HEK293 (cell line): ENCODE measurements around the gene DAAM1.

Experiments used
- CTCF ChIA-PET: fragments of 350-600 bp; formaldehyde crosslinking; extraction: SDS; loops from one replicate; lab custom pipeline; 2021; ENCODE audit warnings: antibody characterized with exemption; lab: Yijun Ruan, JAX
- POLR2A ChIA-PET: fragments of 300-600 bp; formaldehyde crosslinking; extraction: SDS; loops from one replicate; lab custom pipeline; 2020; ENCODE audit warnings: antibody characterized with exemption, inconsistent platforms; lab: Yijun Ruan, JAX
- H3K27ac ChIP-seq: fragments of 200-500 bp; sonication (Bioruptor generic); 2 replicates; pipeline ENCODE4 v1.5.1; 2014; ENCODE audit warnings: low read depth, low read length, control low read depth, inconsistent platforms; ENCODE audit errors: extremely low read depth
- H3K36me3 ChIP-seq, 2 experiments: fragments of 200-500 bp in 1 of 2; sonication (Bioruptor generic) in 1 of 2; 1 replicate in 1 of 2; 2 replicates in 1 of 2; pipeline ENCODE4 v1.5.1; 2014 to 2017; ENCODE audit warnings: inconsistent platforms in 2 of 2, low read length in 2 of 2; ENCODE audit not compliant: control insufficient read depth in 2 of 2, insufficient read depth in 1 of 2
- H3K4me1 ChIP-seq: fragments of 200-500 bp; sonication (Bioruptor generic); 2 replicates; pipeline ENCODE4 v1.5.1; 2014; ENCODE audit warnings: mild to moderate bottlenecking, low read length, inconsistent platforms; ENCODE audit not compliant: control insufficient read depth, insufficient read depth
- H3K4me3 ChIP-seq: 2 replicates; pipeline ENCODE4 v1.5.1; 2011; ENCODE audit warnings: low read depth, mild to moderate bottlenecking, control low read depth, low read length, moderate library complexity
- H3K9me3 ChIP-seq: fragments of 200-500 bp; sonication (Bioruptor generic); 2 replicates; pipeline ENCODE4 v1.5.1; 2014; ENCODE audit warnings: low read depth, low read length, inconsistent platforms; ENCODE audit not compliant: control insufficient read depth, insufficient read depth
- GLI4 ChIP-seq: fragments of 450-650 bp; formaldehyde crosslinking; IDR thresholded peaks from 2 replicates; pipeline ENCODE4 v1.5.1; 2016; ENCODE audit warnings: missing biosample characterization, missing genetic modification characterization
- GLIS1 ChIP-seq: fragments of 450-650 bp; formaldehyde crosslinking; IDR thresholded peaks from 2 replicates; pipeline ENCODE4 v1.5.1; 2016; ENCODE audit warnings: missing biosample characterization, missing genetic modification characterization
- GLIS2 ChIP-seq: fragments of 450-650 bp; formaldehyde crosslinking; IDR thresholded peaks from 2 replicates; pipeline ENCODE4 v1.5.1; 2016; ENCODE audit warnings: missing biosample characterization, missing genetic modification characterization
- HIC1 ChIP-seq: fragments of 450-650 bp; formaldehyde crosslinking; IDR thresholded peaks from 2 replicates; pipeline ENCODE4 v1.5.1; 2016; ENCODE audit warnings: missing biosample characterization, missing genetic modification characterization
- HOXD13 ChIP-seq: sonication (generic); formaldehyde crosslinking; IDR thresholded peaks from 2 replicates; pipeline ENCODE4 v1.8.0; 2022; ENCODE audit warnings: missing genetic modification reagents, borderline replicate concordance
- KLF7 ChIP-seq: fragments of 450-650 bp; formaldehyde crosslinking; IDR thresholded peaks from 2 replicates; pipeline ENCODE4 v1.5.1; 2016; ENCODE audit warnings: missing biosample characterization, missing genetic modification characterization, borderline replicate concordance
- MEIS1 ChIP-seq: sonication (generic); formaldehyde crosslinking; IDR thresholded peaks from 2 replicates; pipeline ENCODE4 v1.8.1; 2022; ENCODE audit warnings: missing genetic modification reagents, mild to moderate bottlenecking, borderline replicate concordance
- MYNN ChIP-seq: fragments of 450-650 bp; formaldehyde crosslinking; IDR thresholded peaks from 2 replicates; pipeline ENCODE4 v1.5.1; 2016; ENCODE audit warnings: missing biosample characterization, missing genetic modification characterization, borderline replicate concordance
- OVOL3 ChIP-seq: fragments of 450-650 bp; formaldehyde crosslinking; IDR thresholded peaks from 2 replicates; pipeline ENCODE4 v1.5.1; 2016; ENCODE audit warnings: missing biosample characterization, missing genetic modification characterization
- SP3 ChIP-seq: fragments of 450-650 bp; formaldehyde crosslinking; IDR thresholded peaks from 2 replicates; pipeline ENCODE4 v1.5.1; 2016; ENCODE audit warnings: missing biosample characterization, missing genetic modification characterization
- SP7 ChIP-seq: fragments of 450-650 bp; formaldehyde crosslinking; IDR thresholded peaks from 2 replicates; pipeline ENCODE4 v1.5.1; 2016; ENCODE audit warnings: missing biosample characterization, missing genetic modification characterization
- TCF7L2 ChIP-seq: IDR thresholded peaks from 2 replicates; pipeline ENCODE4 v1.6.1; 2011; ENCODE audit warnings: low read depth, mild to moderate bottlenecking, inconsistent platforms, low read length, moderate library complexity, borderline replicate concordance
- ZEB2 ChIP-seq: fragments of 450-650 bp; formaldehyde crosslinking; IDR thresholded peaks from 2 replicates; pipeline ENCODE4 v1.5.1; 2016; ENCODE audit warnings: missing biosample characterization, missing genetic modification characterization
- ZNF121 ChIP-seq: fragments of 450-650 bp; formaldehyde crosslinking; IDR thresholded peaks from 2 replicates; pipeline ENCODE4 v1.5.1; 2016; ENCODE audit warnings: missing biosample characterization, missing genetic modification characterization
- ZNF350 ChIP-seq: fragments of 450-650 bp; formaldehyde crosslinking; IDR thresholded peaks from 2 replicates; pipeline ENCODE4 v1.5.0; 2017; ENCODE audit warnings: missing biosample characterization, mild to moderate bottlenecking, missing genetic modification characterization
- ZNF391 ChIP-seq: fragments of 450-650 bp; formaldehyde crosslinking; IDR thresholded peaks from 2 replicates; pipeline ENCODE4 v1.5.1; 2016; ENCODE audit warnings: low read depth, missing biosample characterization, missing genetic modification characterization, borderline replicate concordance
- ZNF404 ChIP-seq: fragments of 450-650 bp; formaldehyde crosslinking; IDR thresholded peaks from 2 replicates; pipeline ENCODE4 v1.5.1; 2017; ENCODE audit warnings: missing biosample characterization, missing genetic modification characterization
- ZNF529 ChIP-seq: fragments of 450-650 bp; formaldehyde crosslinking; IDR thresholded peaks from 2 replicates; pipeline ENCODE4 v1.5.1; 2017; ENCODE audit warnings: missing genetic modification characterization, missing biosample characterization; ENCODE audit not compliant: insufficient replicate concordance
- ZNF548 ChIP-seq: fragments of 450-650 bp; formaldehyde crosslinking; IDR thresholded peaks from 2 replicates; pipeline ENCODE4 v1.5.1; 2016; ENCODE audit warnings: missing biosample characterization, missing genetic modification characterization
- ZNF555 ChIP-seq: fragments of 450-650 bp; formaldehyde crosslinking; conservative IDR thresholded peaks from 2 replicates; pipeline ENCODE4 v1.5.1; 2017; ENCODE audit warnings: missing biosample characterization, mild to moderate bottlenecking, missing genetic modification characterization, inconsistent platforms
- ZNF670 ChIP-seq: fragments of 450-650 bp; formaldehyde crosslinking; IDR thresholded peaks from 2 replicates; pipeline ENCODE4 v1.5.1; 2016; ENCODE audit warnings: missing biosample characterization, missing genetic modification characterization, low read depth
- ZNF677 ChIP-seq: fragments of 450-650 bp; IDR thresholded peaks from 2 replicates; pipeline ENCODE4 v1.5.0; 2018; ENCODE audit warnings: missing biosample characterization, mild to moderate bottlenecking, missing genetic modification characterization, moderate library complexity
- ZNF704 ChIP-seq: fragments of 450-650 bp; formaldehyde crosslinking; IDR thresholded peaks from 2 replicates; pipeline ENCODE4 v1.5.1; 2016; ENCODE audit warnings: missing biosample characterization, missing genetic modification characterization
- ZNF747 ChIP-seq: fragments of 450-650 bp; formaldehyde crosslinking; IDR thresholded peaks from 2 replicates; pipeline ENCODE4 v1.5.1; 2016; ENCODE audit warnings: missing biosample characterization, missing genetic modification characterization
- ZNF768 ChIP-seq: fragments of 450-650 bp; formaldehyde crosslinking; IDR thresholded peaks from 2 replicates; pipeline ENCODE4 v1.5.1; 2018; ENCODE audit warnings: missing biosample characterization, mild to moderate bottlenecking, missing genetic modification characterization
- ZNF837 ChIP-seq: fragments of 450-650 bp; formaldehyde crosslinking; IDR thresholded peaks from 2 replicates; pipeline ENCODE4 v1.5.1; 2016; ENCODE audit warnings: missing biosample characterization, missing genetic modification characterization
- ZNF843 ChIP-seq: fragments of 450-650 bp; formaldehyde crosslinking; IDR thresholded peaks from 2 replicates; pipeline ENCODE4 v1.5.1; 2016; ENCODE audit warnings: missing biosample characterization, missing genetic modification characterization
- TF ChIP-seq, protein P1 (sequence below): fragments of 450-650 bp; formaldehyde crosslinking; IDR thresholded peaks from 2 replicates; pipeline ENCODE4 v1.5.1; 2016; ENCODE audit warnings: missing biosample characterization, missing genetic modification characterization
- TF ChIP-seq, protein P2 (sequence below): sonication (generic); formaldehyde crosslinking; IDR thresholded peaks from 2 replicates; pipeline ENCODE4 v1.8.1; 2022; ENCODE audit warnings: mild to moderate bottlenecking, moderate library complexity, missing genetic modification reagents

Gene DAAM1

GRCh38 chr14:59318908-59319307, 130.4 kb downstream of the DAAM1 start (continued):
- TF ChIP-seq, protein P1, sequence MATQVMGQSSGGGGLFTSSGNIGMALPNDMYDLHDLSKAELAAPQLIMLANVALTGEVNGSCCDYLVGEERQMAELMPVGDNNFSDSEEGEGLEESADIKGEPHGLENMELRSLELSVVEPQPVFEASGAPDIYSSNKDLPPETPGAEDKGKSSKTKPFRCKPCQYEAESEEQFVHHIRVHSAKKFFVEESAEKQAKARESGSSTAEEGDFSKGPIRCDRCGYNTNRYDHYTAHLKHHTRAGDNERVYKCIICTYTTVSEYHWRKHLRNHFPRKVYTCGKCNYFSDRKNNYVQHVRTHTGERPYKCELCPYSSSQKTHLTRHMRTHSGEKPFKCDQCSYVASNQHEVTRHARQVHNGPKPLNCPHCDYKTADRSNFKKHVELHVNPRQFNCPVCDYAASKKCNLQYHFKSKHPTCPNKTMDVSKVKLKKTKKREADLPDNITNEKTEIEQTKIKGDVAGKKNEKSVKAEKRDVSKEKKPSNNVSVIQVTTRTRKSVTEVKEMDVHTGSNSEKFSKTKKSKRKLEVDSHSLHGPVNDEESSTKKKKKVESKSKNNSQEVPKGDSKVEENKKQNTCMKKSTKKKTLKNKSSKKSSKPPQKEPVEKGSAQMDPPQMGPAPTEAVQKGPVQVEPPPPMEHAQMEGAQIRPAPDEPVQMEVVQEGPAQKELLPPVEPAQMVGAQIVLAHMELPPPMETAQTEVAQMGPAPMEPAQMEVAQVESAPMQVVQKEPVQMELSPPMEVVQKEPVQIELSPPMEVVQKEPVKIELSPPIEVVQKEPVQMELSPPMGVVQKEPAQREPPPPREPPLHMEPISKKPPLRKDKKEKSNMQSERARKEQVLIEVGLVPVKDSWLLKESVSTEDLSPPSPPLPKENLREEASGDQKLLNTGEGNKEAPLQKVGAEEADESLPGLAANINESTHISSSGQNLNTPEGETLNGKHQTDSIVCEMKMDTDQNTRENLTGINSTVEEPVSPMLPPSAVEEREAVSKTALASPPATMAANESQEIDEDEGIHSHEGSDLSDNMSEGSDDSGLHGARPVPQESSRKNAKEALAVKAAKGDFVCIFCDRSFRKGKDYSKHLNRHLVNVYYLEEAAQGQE (tag by site-specific recombination): no peak
- TF ChIP-seq ZNF391 (tag by site-specific recombination) (no peak), ZNF843 (tag by site-specific recombination) (no peak), ZNF768 (no peak), HIC1 (tag by site-specific recombination) (no peak), ZNF747 (tag by site-specific recombination) (no peak), GLIS2 (tag by site-specific recombination) (no peak), KLF7 (tag by site-specific recombination) (no peak), OVOL3 (no peak), ZEB2 (tag by site-specific recombination) (no peak), ZNF548 (no peak)
- TF ChIP-seq, all 188 proteins: peak for 0

GRCh38 chr14:59320361-59320760, 131.9 kb downstream of the DAAM1 start:
- CTCF ChIA-PET: no interaction called here
- POLR2A ChIA-PET: no interaction called here
- no peak overlapping the region for H3K27ac ChIP-seq

GRCh38 chr14:59320763-59321625, 132.5 kb downstream of the DAAM1 start:
- ChIA-PET POLR2A (no interaction called here), CTCF (no interaction called here)
- Histone ChIP-seq H3K9me3 (no peaks in the 10 kb centered on the region), H3K4me1 (0 out of 2 replicates have a peak, but pooled peaks cover 2% of the 10 kb centered on the region), H3K4me3 (no peak overlapping the region), H3K27ac (no peak overlapping the region), H3K36me3 (peaks cover 0 to 5% of the 10 kb centered on the region in 2 experiments; a peak in 1 of 3 replicates)
- TF ChIP-seq, protein P2, sequence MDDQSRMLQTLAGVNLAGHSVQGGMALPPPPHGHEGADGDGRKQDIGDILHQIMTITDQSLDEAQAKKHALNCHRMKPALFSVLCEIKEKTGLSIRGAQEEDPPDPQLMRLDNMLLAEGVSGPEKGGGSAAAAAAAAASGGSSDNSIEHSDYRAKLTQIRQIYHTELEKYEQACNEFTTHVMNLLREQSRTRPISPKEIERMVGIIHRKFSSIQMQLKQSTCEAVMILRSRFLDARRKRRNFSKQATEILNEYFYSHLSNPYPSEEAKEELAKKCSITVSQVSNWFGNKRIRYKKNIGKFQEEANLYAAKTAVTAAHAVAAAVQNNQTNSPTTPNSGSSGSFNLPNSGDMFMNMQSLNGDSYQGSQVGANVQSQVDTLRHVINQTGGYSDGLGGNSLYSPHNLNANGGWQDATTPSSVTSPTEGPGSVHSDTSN (CRISPR knock-in tag): no peak
- TF ChIP-seq GLIS1 (tag by site-specific recombination) (no peak), ZNF350 (tag by site-specific recombination) (no peak), KLF7 (tag by site-specific recombination) (no peak), HOXD13 (CRISPR knock-in tag) (no peak), SP3 (tag by site-specific recombination) (no peak), ZNF837 (tag by site-specific recombination) (no peak), MEIS1 (no peak), ZNF404 (tag by site-specific recombination) (no peak), ZNF121 (tag by site-specific recombination) (no peak), MYNN (tag by site-specific recombination) (no peak), ZNF677 (no peak)

More at GRCh38 chr14:59320361-59320760, 131.9 kb downstream of the DAAM1 start:
- H3K4me3 ChIP-seq: no peak overlapping the region
- no peaks in the 10 kb centered on the region for H3K9me3 ChIP-seq
- TF ChIP-seq ZNF670: no peak
- TF ChIP-seq GLI4 (tag by site-specific recombination): no peak
- no peak for TF ChIP-seq ZNF704 (tag by site-specific recombination)
- TF ChIP-seq OVOL3: no peak
- TF ChIP-seq TCF7L2: no peak
- no peak for TF ChIP-seq SP7 (tag by site-specific recombination)
- no peak for TF ChIP-seq ZNF529 (tag by site-specific recombination)
- no peak for TF ChIP-seq ZNF555 (tag by site-specific recombination)
- H3K4me1 ChIP-seq: 0 out of 2 replicates have a peak, but pooled peaks cover 2% of the 10 kb centered on the region
- H3K36me3 ChIP-seq: no peaks in the 10 kb centered on the region
